ENCODE results near the gene MITF. TPM values are rescaled to one million over a fixed set of nuclear protein-coding genes. Genes with fewer than 3 reads are reported as not detected.

Gene MITF
- total and polyA plus RNA-seq, 12 donors: 15.1 to 101 (median 81.7) TPM

DNA sequence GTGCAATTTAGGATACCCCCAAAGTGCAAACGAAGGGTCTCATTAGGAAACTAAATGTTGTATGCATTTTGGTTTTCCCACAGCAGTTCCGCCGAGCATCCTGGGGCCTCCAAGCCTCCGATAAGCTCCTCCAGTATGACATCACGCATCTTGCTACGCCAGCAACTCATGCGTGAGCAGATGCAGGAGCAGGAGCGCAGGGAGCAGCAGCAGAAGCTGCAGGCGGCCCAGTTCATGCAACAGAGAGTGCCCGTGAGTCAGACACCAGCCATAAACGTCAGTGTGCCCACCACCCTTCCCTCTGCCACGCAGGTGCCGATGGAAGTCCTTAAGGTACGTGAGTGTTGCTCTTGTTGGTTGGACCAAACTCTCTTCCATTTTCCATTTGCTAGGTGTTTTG, 139.8 kb downstream of the MITF start:
- Histone ChIP-seq H3K27me3 (no peaks in the 10 kb centered on the region), H3K27ac (peak overlapping the region in 1 of 10 donors; percentile 22), H3K4me3 (no peak overlapping the region), H3K9me3 (no peaks in the 10 kb centered on the region), H3K36me3 (peaks cover 0 to 3% (median 0%) of the 10 kb centered on the region in 9 donors), H3K4me1 (peaks cover 0 to 39% (median 7%) of the 10 kb centered on the region in 9 donors)
- 94% methylated on average over 14 of the region's 14 CpGs for WGBS, 2 donors
- intact Hi-C loops (cut with DNase I): loop anchor here in 1 of 10 donors (10.0 kb wide), 1 partner anchor 46 kb away; no protein-coding TSS in a partner anchor
- ATAC-seq (peak in 1 of 8 donors; percentile 29), DNase-seq (peak in 1 of 2 donors; percentile 8)
- TF ChIP-seq, protein P1, sequence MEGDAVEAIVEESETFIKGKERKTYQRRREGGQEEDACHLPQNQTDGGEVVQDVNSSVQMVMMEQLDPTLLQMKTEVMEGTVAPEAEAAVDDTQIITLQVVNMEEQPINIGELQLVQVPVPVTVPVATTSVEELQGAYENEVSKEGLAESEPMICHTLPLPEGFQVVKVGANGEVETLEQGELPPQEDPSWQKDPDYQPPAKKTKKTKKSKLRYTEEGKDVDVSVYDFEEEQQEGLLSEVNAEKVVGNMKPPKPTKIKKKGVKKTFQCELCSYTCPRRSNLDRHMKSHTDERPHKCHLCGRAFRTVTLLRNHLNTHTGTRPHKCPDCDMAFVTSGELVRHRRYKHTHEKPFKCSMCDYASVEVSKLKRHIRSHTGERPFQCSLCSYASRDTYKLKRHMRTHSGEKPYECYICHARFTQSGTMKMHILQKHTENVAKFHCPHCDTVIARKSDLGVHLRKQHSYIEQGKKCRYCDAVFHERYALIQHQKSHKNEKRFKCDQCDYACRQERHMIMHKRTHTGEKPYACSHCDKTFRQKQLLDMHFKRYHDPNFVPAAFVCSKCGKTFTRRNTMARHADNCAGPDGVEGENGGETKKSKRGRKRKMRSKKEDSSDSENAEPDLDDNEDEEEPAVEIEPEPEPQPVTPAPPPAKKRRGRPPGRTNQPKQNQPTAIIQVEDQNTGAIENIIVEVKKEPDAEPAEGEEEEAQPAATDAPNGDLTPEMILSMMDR (IDR thresholded peaks at IDR 0.05): no peak

DNA sequence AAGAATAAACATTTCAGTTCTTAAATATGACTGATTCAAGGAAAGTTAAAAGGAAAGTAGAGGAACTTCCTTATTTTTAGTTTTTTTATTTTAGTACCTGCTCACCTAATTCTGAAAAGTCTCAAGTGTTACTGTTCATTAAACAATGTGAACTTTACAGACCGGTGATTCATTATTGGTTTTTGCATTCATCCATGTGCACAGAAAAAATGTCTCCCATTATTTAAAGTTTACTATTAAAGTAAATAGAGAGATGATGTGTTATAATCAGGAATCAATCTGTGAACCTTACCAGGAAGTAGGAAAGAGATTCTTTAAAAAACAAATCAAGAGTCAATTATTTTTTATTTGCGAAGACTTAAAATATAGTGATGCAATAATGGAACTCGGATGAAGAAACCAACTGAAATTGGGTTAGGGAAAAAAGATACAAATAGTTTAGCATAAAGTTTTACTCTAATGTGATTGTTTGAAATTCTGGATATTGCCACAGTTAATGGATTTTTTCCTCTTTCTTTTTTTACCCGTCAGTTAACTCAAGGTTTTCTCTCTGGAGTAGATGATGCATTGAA, 140.9 kb downstream of the MITF start:
- no peak overlapping the region for H3K4me3 ChIP-seq
- 88 to 92% methylated on average over 4 of the region's 4 CpGs for WGBS, 2 donors
- DNase-seq: no peak
- no peak overlapping the region for H3K27ac ChIP-seq
- H3K9me3 ChIP-seq: no peaks in the 10 kb centered on the region
- intact Hi-C loops (cut with DNase I): loop anchor here in 1 of 10 donors (5.0 kb wide), 1 partner anchor 62 kb away; no protein-coding TSS in a partner anchor
- H3K4me1 ChIP-seq: peaks cover 0 to 33% (median 7%) of the 10 kb centered on the region in 9 donors
- ATAC-seq: no peak
- H3K36me3 ChIP-seq: peaks cover 0 to 12% (median 0%) of the 10 kb centered on the region in 9 donors
- H3K27me3 ChIP-seq: no peaks in the 10 kb centered on the region
- TF ChIP-seq, protein P1 (IDR thresholded peaks at IDR 0.05): no peak

DNA sequence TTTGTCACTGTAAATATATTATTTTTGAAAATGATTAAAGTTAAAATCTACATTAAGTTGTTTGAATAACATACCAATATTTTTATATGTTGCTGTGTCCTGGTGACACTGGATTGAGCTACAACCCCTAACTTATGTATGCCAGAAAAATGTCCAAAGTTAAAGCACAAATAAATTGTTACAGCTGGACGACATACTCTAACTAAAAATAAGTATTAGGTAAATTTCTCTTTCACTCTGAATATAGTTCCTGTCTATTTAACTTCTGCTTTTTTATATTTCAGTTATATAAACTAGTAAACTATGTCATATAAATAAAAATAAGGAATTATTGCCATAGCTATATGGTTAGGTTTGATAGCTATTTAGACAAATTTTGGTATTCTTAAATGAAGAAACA, 141.8 kb downstream of the MITF start:
- Histone ChIP-seq H3K27me3 (no peaks in the 10 kb centered on the region), H3K9me3 (no peaks in the 10 kb centered on the region), H3K4me3 (no peak overlapping the region), H3K27ac (no peak overlapping the region), H3K36me3 (peaks cover 0 to 13% (median 0%) of the 10 kb centered on the region in 9 donors), H3K4me1 (peaks cover 0 to 24% (median 7%) of the 10 kb centered on the region in 9 donors)
- DNase-seq (no peak), ATAC-seq (no peak)
- 46 to 57% methylated on average over 1 of the region's 1 CpG for WGBS, 2 donors
- TF ChIP-seq, protein P1 (IDR thresholded peaks at IDR 0.05): no peak
- intact Hi-C loops (cut with DNase I): loop anchor here in 1 of 10 donors (5.0 kb wide), 1 partner anchor 61 kb away; no protein-coding TSS in a partner anchor

DNA sequence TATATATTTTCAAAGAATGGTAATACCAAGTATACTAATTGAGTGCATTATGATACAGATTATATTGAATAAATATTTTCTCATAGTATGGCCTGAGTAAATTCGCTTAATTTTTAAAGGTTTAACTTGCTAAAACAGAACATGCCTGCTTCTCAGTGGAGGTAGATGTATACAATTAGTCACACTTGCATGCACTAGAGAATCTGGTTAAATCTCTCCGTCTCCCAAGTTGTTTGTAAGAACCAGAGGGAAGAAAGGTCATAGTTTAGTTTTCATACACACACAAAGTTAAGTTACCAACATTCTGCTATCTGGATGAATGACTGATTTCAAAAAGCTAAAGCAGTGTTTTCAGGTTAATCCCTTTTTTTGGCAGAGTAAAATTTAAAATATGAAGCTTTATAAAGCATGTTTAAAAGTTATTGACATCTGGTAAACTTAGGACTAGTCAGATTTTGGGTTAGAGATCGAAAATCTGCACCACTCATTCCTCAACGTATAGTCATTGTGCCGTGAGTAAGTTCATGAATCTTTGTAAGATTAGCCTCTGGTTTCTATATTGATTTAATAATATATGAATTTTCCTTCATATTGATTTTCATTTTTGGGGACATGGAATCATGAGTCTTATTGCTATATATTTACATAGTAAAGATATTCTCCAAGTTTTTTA, 142.6 kb downstream of the MITF start:
- Histone ChIP-seq H3K4me1 (peaks cover 0 to 20% (median 7%) of the 10 kb centered on the region in 9 donors), H3K4me3 (no peak overlapping the region), H3K36me3 (peaks cover 0 to 13% (median 0%) of the 10 kb centered on the region in 9 donors), H3K27ac (no peak overlapping the region), H3K27me3 (no peaks in the 10 kb centered on the region), H3K9me3 (no peaks in the 10 kb centered on the region)
- no peak for ATAC-seq
- 88 to 90% methylated on average over 5 of the region's 5 CpGs for WGBS, 2 donors
- TF ChIP-seq, protein P1 (IDR thresholded peaks at IDR 0.05): no peak
- DNase-seq: no peak
- intact Hi-C loops (cut with DNase I): loop anchor here in 1 of 10 donors (5.0 kb wide), 1 partner anchor 60 kb away; no protein-coding TSS in a partner anchor
